Astrocyte (in vitro differentiated cells and primary cell): ENCODE data around the gene S1PR2. TPM values are rescaled to one million over a fixed set of nuclear protein-coding genes. Genes with fewer than 3 reads are reported as not detected.

ENCODE experiments used
- DNase-seq: peaks from one replicate; pipeline ENCODE4 v3.0.0-alpha.2; 2010; ENCODE audit warnings: low read depth
- FAIRE-seq: peaks from 2 replicates; lab custom pipeline; 2011; peaks lifted over from hg19 to GRCh38; lab: Jason Lieb, UNC
- H2AFZ ChIP-seq: 2 replicates; pipeline ENCODE4 v1.6.0; 2012; ENCODE audit warnings: low read depth, low read length, inconsistent platforms
- H3K27ac ChIP-seq: 2 replicates; pipeline ENCODE4 v1.5.1; 2011; ENCODE audit warnings: low read depth, low read length, inconsistent platforms
- H3K27me3 ChIP-seq: 2 replicates; pipeline ENCODE4 v1.6.0; 2011; ENCODE audit warnings: low read length, inconsistent platforms; ENCODE audit not compliant: insufficient read depth
- H3K36me3 ChIP-seq: 2 replicates; pipeline ENCODE4 v1.5.1; 2011; ENCODE audit warnings: low read length, inconsistent platforms; ENCODE audit not compliant: insufficient read depth
- H3K4me1 ChIP-seq: 2 replicates; pipeline ENCODE4 v1.5.1; 2011; ENCODE audit warnings: low read length, inconsistent platforms; ENCODE audit not compliant: insufficient read depth
- H3K4me2 ChIP-seq: 2 replicates; pipeline ENCODE4 v1.6.0; 2012; ENCODE audit warnings: low read length, inconsistent platforms
- H3K4me3 ChIP-seq: 2 replicates; pipeline ENCODE4 v1.5.1; 2011; ENCODE audit warnings: low read depth, mild to moderate bottlenecking, low read length, inconsistent platforms; ENCODE audit not compliant: insufficient read depth
- H3K79me2 ChIP-seq: 2 replicates; pipeline ENCODE4 v1.6.0; 2012; ENCODE audit warnings: mild to moderate bottlenecking, low read length, inconsistent platforms; ENCODE audit not compliant: insufficient read depth
- H3K9ac ChIP-seq: 2 replicates; pipeline ENCODE4 v1.6.0; 2012; ENCODE audit warnings: mild to moderate bottlenecking, low read length, inconsistent platforms
- H3K9me3 ChIP-seq: 2 replicates; pipeline ENCODE4 v1.5.1; 2012; ENCODE audit warnings: low read depth, mild to moderate bottlenecking, low read length, inconsistent platforms; ENCODE audit not compliant: insufficient read depth
- H4K20me1 ChIP-seq: 2 replicates; pipeline ENCODE4 v1.6.0; 2012; ENCODE audit warnings: low read length, inconsistent platforms; ENCODE audit not compliant: insufficient read depth
- H3K27ac Mint-ChIP-seq: one replicate; pipeline ENCODE4 v1.8.0; 2021; ENCODE audit warnings: mild to moderate bottlenecking, mixed read lengths; ENCODE audit not compliant: unreplicated experiment
- H3K27me3 Mint-ChIP-seq: one replicate; pipeline ENCODE4 v1.8.0; 2021; ENCODE audit warnings: low read depth, mixed read lengths; ENCODE audit not compliant: unreplicated experiment
- H3K36me3 Mint-ChIP-seq: one replicate; pipeline ENCODE4 v1.8.0; 2021; ENCODE audit warnings: low read depth, mixed read lengths; ENCODE audit not compliant: unreplicated experiment
- H3K4me1 Mint-ChIP-seq: one replicate; pipeline ENCODE4 v1.8.0; 2021; ENCODE audit warnings: low read depth, mixed read lengths; ENCODE audit not compliant: unreplicated experiment
- H3K4me3 Mint-ChIP-seq: one replicate; pipeline ENCODE4 v1.8.0; 2021; ENCODE audit warnings: mild to moderate bottlenecking, moderate library complexity, mixed read lengths; ENCODE audit not compliant: unreplicated experiment
- H3K9me3 Mint-ChIP-seq: one replicate; pipeline ENCODE4 v1.8.0; 2021; ENCODE audit warnings: mild to moderate bottlenecking, mixed read lengths; ENCODE audit not compliant: unreplicated experiment
- CTCF ChIP-seq: IDR thresholded peaks from 2 replicates; pipeline ENCODE4 v1.5.1; 2011; ENCODE audit warnings: low read depth, mild to moderate bottlenecking, inconsistent platforms, low read length, moderate library complexity; ENCODE audit not compliant: insufficient read depth
- EZH2 ChIP-seq: IDR thresholded peaks from 2 replicates; pipeline ENCODE4 v1.6.1; 2012; ENCODE audit warnings: mild to moderate bottlenecking, low read length, inconsistent platforms; ENCODE audit not compliant: insufficient read depth
- total RNA-seq: library from RNA; stranded (reverse); gene quantifications from 2 replicates; pipeline ENCODE4 v1.2.1, GENCODE V29; 2021

The S1PR2 gene
- total RNA-seq, 1 donor from 2014 or later: 15.7 TPM

- TF ChIP-seq EZH2: no peak
- no peak for TF ChIP-seq CTCF
- FAIRE-seq (no peak), DNase-seq (no peak)
- H3K36me3 Mint-ChIP-seq: peaks cover 31% of the 10 kb centered on the region
- H3K27ac ChIP-seq: no peak overlapping the region
- peaks cover 11% of the 10 kb centered on the region for H3K4me1 ChIP-seq
- no peaks in the 10 kb centered on the region for H3K27me3 Mint-ChIP-seq
- H3K36me3 ChIP-seq: peaks cover 14% of the 10 kb centered on the region
- no peak overlapping the region for H2AFZ ChIP-seq
- H3K9me3 Mint-ChIP-seq: no peaks in the 10 kb centered on the region
- no peak overlapping the region for H3K4me2 ChIP-seq
- H3K4me1 Mint-ChIP-seq: peaks cover 4% of the 10 kb centered on the region
- H3K79me2 ChIP-seq: peaks cover 13% of the 10 kb centered on the region
- H3K27ac Mint-ChIP-seq: no peak overlapping the region
- no peaks in the 10 kb centered on the region for H3K9me3 ChIP-seq
- no peaks in the 10 kb centered on the region for H3K27me3 ChIP-seq
- H3K9ac ChIP-seq: no peak overlapping the region
- H3K4me3 Mint-ChIP-seq: no peak overlapping the region
- peaks cover 14% of the 10 kb centered on the region for H4K20me1 ChIP-seq
- H3K4me3 ChIP-seq: no peak overlapping the region
Observed at GRCh38 chr19:10258080-10258710, 27.1 kb upstream of the S1PR2 start.

GRCh38 chr19:10256970-10257615 is 26.0 kb upstream of the S1PR2 start:
- H3K36me3 ChIP-seq: peaks cover 14% of the 10 kb centered on the region
- H3K27me3 ChIP-seq: no peaks in the 10 kb centered on the region
- H3K4me3 Mint-ChIP-seq: no peak overlapping the region
- H3K9me3 ChIP-seq: no peaks in the 10 kb centered on the region
- FAIRE-seq (no peak), DNase-seq (no peak)
- peaks cover 4% of the 10 kb centered on the region for H3K4me1 Mint-ChIP-seq
- H2AFZ ChIP-seq: no peak overlapping the region
- H3K4me3 ChIP-seq: no peak overlapping the region
- peaks cover 23% of the 10 kb centered on the region for H3K79me2 ChIP-seq
- H3K27ac Mint-ChIP-seq: peak overlapping the region; percentile 85
- no peak overlapping the region for H3K27ac ChIP-seq
- H3K36me3 Mint-ChIP-seq: peaks cover 31% of the 10 kb centered on the region
- H3K27me3 Mint-ChIP-seq: no peaks in the 10 kb centered on the region
- no peaks in the 10 kb centered on the region for H3K9me3 Mint-ChIP-seq
- peaks cover 20% of the 10 kb centered on the region for H3K4me1 ChIP-seq
- no peak overlapping the region for H3K9ac ChIP-seq
- H4K20me1 ChIP-seq: peaks cover 14% of the 10 kb centered on the region
- no peak for TF ChIP-seq CTCF
- TF ChIP-seq EZH2: no peak
- H3K4me2 ChIP-seq: no peak overlapping the region

GRCh38 chr19:10256551-10256950 is 25.4 kb upstream of the S1PR2 start:
- FAIRE-seq (no peak), DNase-seq (no peak)
- H3K4me1 Mint-ChIP-seq: peaks cover 4% of the 10 kb centered on the region
- Histone ChIP-seq H3K36me3 (peaks cover 14% of the 10 kb centered on the region), H3K4me3 (no peak overlapping the region), H3K9me3 (no peaks in the 10 kb centered on the region), H3K4me1 (peaks cover 20% of the 10 kb centered on the region), H3K27me3 (no peaks in the 10 kb centered on the region), H3K79me2 (peaks cover 23% of the 10 kb centered on the region), H3K27ac (no peak overlapping the region), H4K20me1 (peaks cover 14% of the 10 kb centered on the region), H3K4me2 (no peak overlapping the region), H3K9ac (no peak overlapping the region), H2AFZ (no peak overlapping the region)
- no peak overlapping the region for H3K4me3 Mint-ChIP-seq
- TF ChIP-seq CTCF (no peak), EZH2 (no peak)
- H3K27ac Mint-ChIP-seq: no peak overlapping the region
- H3K9me3 Mint-ChIP-seq: no peaks in the 10 kb centered on the region
- no peaks in the 10 kb centered on the region for H3K27me3 Mint-ChIP-seq
- H3K36me3 Mint-ChIP-seq: peaks cover 31% of the 10 kb centered on the region
